ENCODE data around the gene HMOX1.

Gene HMOX1

DNA sequence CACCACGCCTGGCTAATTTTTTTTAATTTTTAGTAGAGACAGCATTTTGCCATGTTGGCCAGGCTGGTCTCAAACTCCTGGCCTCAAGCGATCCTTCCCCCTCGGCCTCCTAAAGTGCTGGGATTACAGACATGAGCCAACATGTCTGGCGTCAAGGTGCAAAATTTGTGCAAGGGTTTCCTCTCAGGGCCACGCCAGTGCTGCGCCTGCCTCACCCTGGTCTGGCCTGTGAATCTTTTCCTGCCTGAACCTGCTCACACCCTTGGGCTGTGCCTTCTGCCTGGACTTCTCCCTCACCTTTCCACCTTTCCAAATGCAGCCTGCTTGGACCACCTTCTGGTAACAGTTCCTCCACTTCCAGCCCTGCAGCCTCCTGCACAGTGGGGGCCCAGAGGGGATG, 62.4 kb downstream of the HMOX1 start:
- ChIA-PET CTCF (no interaction called here), POLR2A (interaction anchor here (0.5 kb wide), 1 partner anchor 169 kb away, joined by 4 read pairs; no protein-coding TSS in a partner anchor)
- DNase-seq, result no peak
- Histone ChIP-seq H3K4me1 (ENCODE audit: control extremely low read depth in 1 of 4, control insufficient read depth in 4 of 4, insufficient read depth in 4 of 4, low read length in 3 of 4) (peaks cover 0 to 14% (median 9%) of the 10 kb centered on the region in 4 experiments), H3K27me3 (replicated peaks in 2 of 5; ENCODE audit: control insufficient read depth in 4 of 5, insufficient read depth in 5 of 5, low read length in 4 of 5) (no peaks in the 10 kb centered on the region), H3K36me3 (ENCODE audit: control insufficient read depth in 4 of 4, insufficient read depth in 4 of 4, low read length in 3 of 4) (peaks cover 0 to 28% (median 18%) of the 10 kb centered on the region in 4 experiments), H3K9me3 (ENCODE audit: control extremely low read depth in 1 of 5, control insufficient read depth in 4 of 5, insufficient read depth in 2 of 5, low read depth in 1 of 5, low read length in 4 of 5) (no peaks in the 10 kb centered on the region), H3K4me3 (ENCODE audit: control insufficient read depth in 1 of 7, extremely low read depth in 1 of 7, insufficient read depth in 4 of 7, low read depth in 2 of 7, low read length in 6 of 7) (no peak overlapping the region), H3K27ac (ENCODE audit: insufficient read depth in 1 of 2, low read depth in 1 of 2, low read length in 2 of 2, poor library complexity in 1 of 2, severe bottlenecking in 2 of 2) (no peak overlapping the region)
- WGBS (ENCODE audit: insufficient coverage), result 86% methylated on average over 6 of the region's 6 CpGs
